KBM-7 (cell line): Measurements from ENCODE around the gene RBM34.
"Not testable (repeated sequence)": the region's sequence is repeated elsewhere in the genome, so short reads cannot be mapped to it uniquely, and the experiment has no call there.

ENCODE experiments used
- DNase-seq: peaks from one replicate; pipeline ENCODE4 v3.0.0-alpha.2; 2015
- in situ Hi-C: fragments of 300-500 bp; cut with MboI; formaldehyde crosslinking; loops from 2 replicates; pipeline ENCODE4 v1.14.3; 2020; ENCODE audit warnings: low sequenced_read_pairs, low pct_unique_long_range_greater_than_20kb, mixed read lengths

The RBM34 gene

GRCh38 chr1:235098991-235099390 is 62.1 kb downstream of the RBM34 start:
- no peak for DNase-seq
- in situ Hi-C loops = loop anchor here (10.0 to 25.0 kb wide), 3 partner anchors 362 to 604 kb away; no protein-coding TSS in a partner anchor

DNA sequence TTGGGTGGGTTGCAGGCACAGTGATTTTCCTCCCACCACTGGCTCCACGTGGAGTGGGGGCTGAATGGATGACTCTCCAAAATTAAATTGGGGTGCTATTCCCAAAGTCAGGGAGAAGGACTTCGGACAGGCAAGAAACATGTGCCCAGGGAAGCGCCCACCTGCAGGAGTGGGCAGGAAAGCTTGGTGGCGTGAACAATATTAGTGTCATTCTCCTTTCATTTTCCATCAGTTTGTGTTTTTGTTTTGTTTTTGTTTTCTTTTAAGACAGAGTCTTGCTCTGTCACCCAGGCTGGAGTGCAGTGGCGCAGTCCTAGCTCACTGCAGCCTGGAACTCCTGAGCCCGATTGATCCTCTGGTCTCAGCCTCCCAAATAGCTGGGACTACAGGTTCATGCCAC is 62.5 kb downstream of the RBM34 start:
- no peak for DNase-seq
- in situ Hi-C loops = loop anchor here (10.0 to 25.0 kb wide), 3 partner anchors 361 to 604 kb away; no protein-coding TSS in a partner anchor

- in situ Hi-C loops = loop anchor here (10.0 to 25.0 kb wide), 3 partner anchors 360 to 603 kb away; no protein-coding TSS in a partner anchor
- not testable (repeated sequence) for DNase-seq
Observed at GRCh38 chr1:235097501-235097900, 63.5 kb downstream of the RBM34 start.

- DNase-seq = no peak
- in situ Hi-C loops = loop anchor here (10.0 to 25.0 kb wide), 3 partner anchors 359 to 601 kb away; no protein-coding TSS in a partner anchor
Observed at GRCh38 chr1:235095938-235096562, 65.0 kb downstream of the RBM34 start.

- DNase-seq = peak; percentile 89
- in situ Hi-C loops = loop anchor here (10.0 to 25.0 kb wide), 3 partner anchors 357 to 599 kb away; no protein-coding TSS in a partner anchor
Observed at GRCh38 chr1:235093696-235094592, 67.1 kb downstream of the RBM34 start.

- DNase-seq = peak; percentile 32
- in situ Hi-C loops = loop anchor here (10.0 to 25.0 kb wide), 3 partner anchors 356 to 598 kb away; no protein-coding TSS in a partner anchor
Observed at GRCh38 chr1:235093013-235093695, 67.9 kb downstream of the RBM34 start.

DNA sequence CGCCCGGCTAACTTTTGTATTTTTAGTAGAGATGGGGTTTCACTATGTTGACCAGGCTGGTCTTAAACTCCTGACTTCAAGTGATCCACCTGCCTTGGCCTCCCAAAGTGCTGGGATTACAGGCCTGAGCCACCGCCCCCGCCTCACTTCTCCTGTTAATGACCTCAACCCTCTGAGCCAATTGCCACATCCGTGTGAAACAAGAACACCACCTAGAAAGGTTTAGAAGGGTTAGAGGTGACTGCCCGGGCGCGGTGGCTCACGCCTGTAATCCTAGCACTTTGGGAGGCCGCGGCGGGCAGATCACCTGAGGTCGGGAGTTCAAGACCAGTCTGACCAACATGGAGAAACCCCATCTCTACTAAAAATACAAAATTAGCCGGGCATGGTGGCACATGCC is 68.6 kb downstream of the RBM34 start:
- in situ Hi-C loops = loop anchor here (10.0 to 25.0 kb wide), 3 partner anchors 355 to 598 kb away; no protein-coding TSS in a partner anchor
- DNase-seq = not testable (repeated sequence)

GRCh38 chr1:235092045-235092406 is 69.0 kb downstream of the RBM34 start:
- in situ Hi-C loops = loop anchor here (10.0 to 25.0 kb wide), 3 partner anchors 355 to 597 kb away; no protein-coding TSS in a partner anchor

DNA sequence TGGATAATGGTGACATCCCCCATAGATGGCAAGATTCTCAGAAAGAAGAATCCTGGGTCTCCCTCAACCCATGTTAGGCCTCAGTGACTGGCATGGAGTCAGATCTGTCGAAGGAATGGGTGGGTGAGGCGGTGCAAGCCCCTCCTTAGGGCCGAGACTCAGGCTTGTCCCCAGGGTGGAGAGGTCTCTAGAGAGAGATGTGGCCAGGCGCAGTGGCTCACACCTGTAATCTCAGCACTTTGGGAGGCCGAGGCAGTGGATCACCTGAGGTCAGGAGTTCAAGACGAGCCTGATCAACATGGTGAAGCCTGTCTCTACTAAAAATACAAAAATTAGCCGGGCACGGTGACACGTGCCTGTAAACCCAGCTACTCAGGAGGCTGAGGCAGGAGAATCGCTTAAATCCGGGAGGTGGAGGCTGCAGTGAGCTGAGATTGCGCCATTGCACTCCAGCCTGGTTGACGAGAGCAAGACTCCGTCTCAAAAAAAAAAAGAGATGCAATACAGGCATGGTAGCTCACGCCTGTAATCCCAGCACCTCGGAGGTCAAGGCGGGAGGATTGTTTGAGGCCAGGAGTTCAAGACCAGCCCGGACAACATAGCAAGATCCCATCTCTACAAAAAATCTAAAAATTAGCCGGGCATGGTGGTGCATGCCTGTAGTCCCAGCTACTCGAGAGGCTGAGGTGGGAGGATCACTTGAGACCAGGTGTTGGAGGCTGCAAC is 69.6 kb downstream of the RBM34 start:
- in situ Hi-C loops = loop anchor here (10.0 to 25.0 kb wide), 3 partner anchors 354 to 597 kb away; no protein-coding TSS in a partner anchor

More at GRCh38 chr1:235092045-235092406, 69.0 kb downstream of the RBM34 start:
- not testable (repeated sequence) for DNase-seq

DNA sequence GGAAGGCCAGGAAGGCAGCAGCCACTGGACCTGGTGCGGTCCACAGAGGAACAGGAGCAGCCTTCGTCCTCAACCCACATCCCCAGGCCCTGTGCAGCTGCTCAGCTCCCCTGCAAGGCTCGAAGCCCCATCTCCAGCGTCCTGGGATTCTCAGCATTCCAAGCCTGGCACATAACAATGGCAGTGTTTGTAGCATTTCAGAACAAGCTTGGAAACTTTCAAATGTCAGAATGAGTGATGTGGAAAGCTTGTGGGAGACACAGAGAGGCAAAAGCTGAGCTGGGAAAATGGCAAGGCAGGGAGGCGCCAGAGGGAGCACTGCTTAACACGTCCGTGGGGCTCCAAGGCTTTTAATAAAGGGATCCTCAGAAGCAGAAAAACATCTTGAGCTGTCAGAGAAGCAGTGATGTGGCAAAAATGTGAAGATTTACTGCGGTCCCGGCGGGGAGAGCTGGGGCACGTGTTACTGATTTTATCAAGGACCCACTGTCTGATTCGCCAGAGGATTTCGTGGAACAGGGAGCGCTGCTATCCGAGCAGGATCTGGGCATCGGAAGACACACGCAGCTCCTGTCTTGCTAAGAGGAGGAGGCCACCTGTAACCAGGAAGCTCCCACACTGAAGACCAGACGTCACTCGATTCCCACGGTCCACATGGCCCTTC is 70.5 kb downstream of the RBM34 start:
- in situ Hi-C loops = loop anchor here (10.0 to 25.0 kb wide), 3 partner anchors 353 to 596 kb away; no protein-coding TSS in a partner anchor
- DNase-seq = peak; percentile 86

More for the DNA sequence above, 69.6 kb downstream of the RBM34 start:
- not testable (repeated sequence) for DNase-seq

DNA sequence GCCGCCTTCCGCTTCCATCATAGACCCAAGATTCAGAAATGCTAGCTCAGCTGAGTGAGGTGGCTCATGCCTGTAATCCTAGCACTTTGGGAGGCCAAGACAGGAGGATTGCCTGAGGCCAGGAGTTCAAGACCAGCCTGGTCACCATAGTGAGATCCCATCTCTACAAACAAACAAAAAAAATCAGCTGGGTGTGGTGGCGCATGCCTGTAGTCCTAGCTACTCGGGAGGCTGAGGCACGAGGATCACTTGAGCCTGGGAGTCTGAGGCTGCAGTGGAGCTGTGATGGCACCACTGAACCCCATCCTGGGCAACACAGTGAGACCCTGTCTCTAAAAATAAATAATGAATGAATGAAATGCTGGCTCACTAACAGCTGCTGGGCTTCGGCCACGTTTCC is 72.1 kb downstream of the RBM34 start:
- DNase-seq = no peak
- in situ Hi-C loops = loop anchor here (25.0 kb wide), 2 partner anchors 352 to 502 kb away; no protein-coding TSS in a partner anchor

- in situ Hi-C loops = loop anchor here (25.0 kb wide), 2 partner anchors 351 to 501 kb away; no protein-coding TSS in a partner anchor
Observed at GRCh38 chr1:235088430-235088829, 72.6 kb downstream of the RBM34 start.

GRCh38 chr1:235087906-235088305 is 73.1 kb downstream of the RBM34 start:
- in situ Hi-C loops = loop anchor here (25.0 kb wide), 2 partner anchors 351 to 501 kb away; no protein-coding TSS in a partner anchor
- no peak for DNase-seq

More at GRCh38 chr1:235088430-235088829, 72.6 kb downstream of the RBM34 start:
- no peak for DNase-seq

- in situ Hi-C loops = loop anchor here (25.0 kb wide), 2 partner anchors 348 to 498 kb away; no protein-coding TSS in a partner anchor
- DNase-seq = not testable (repeated sequence)
Observed at GRCh38 chr1:235085411-235086117, 75.5 kb downstream of the RBM34 start.
